ENCODE results near the gene ZNF630.
"Not testable (repeated sequence)": the region's sequence is repeated elsewhere in the genome, so short reads cannot be mapped to it uniquely, and the experiment has no call there.

Gene ZNF630

DNA sequence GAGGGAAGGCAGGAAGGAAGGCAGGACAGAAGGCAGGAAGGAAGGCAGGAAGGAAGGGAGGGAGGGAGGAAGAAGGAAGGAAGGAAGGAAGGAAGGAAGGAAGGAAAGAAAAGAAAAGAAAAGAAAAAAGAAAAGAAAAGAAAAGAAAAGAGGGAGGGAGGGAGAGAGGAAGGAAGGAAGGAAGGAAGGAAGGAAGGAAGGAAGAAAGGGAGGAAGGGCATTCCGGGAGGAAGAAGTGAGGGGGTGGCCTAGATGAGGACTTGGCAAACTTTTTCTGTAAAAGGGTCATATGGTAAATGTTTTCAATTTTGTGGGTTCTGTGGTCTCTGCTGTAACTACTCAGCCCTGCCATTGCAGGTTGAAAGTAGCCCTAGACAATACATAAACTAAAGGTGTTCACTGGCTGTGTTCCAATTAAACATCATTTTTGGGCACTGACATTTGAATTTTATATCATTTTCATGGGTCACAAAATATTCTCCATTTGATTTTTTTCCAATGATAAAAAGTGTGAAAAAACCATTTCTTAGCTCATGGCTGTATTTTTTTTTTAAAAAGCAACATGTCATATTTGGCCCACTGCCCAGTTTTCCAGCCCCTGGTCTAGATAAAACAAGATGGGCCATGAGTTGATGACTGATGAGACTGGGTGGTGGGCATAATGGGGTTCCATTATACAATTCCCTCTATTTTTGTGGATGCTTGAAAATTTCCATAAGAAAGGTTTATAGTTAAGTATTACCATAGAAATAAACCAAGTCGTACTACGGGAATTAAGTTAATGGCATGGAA, 3.1 kb downstream of the ZNF630 start:
- DNase-seq (ENCODE audit: insufficient read length) (no peak), FAIRE-seq (no peak)
- TF ChIP-seq POLR2AphosphoS5 (IDR thresholded peaks at IDR 0.05; ENCODE audit: low read depth, low read length) = no peak
- TF ChIP-seq TAF1 (IDR thresholded peaks at IDR 0.05; ENCODE audit: borderline replicate concordance, low read depth, low read length) = no peak
- TF ChIP-seq POLR2A (IDR thresholded peaks at IDR 0.05; ENCODE audit: low read depth, low read length) = no peak

DNA sequence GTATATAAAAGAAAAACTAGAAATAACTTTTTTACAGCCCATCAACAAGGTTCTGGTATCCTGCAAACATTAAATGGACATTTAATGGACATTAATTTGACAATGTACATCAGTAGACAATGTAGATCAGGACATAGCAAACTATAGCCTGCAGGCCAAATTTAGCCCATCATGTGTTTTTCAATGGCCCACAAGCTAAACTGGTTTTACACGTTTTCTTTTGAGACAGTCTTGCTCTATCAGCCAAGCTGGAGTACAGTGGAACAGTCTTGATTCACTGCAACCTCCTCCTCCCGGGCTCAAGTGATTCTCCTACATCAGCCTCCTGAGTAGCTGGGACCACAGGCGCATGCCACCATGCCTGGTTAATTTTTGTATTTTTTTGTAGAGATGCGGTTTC, 7.2 kb downstream of the ZNF630 start:
- FAIRE-seq (no peak), DNase-seq (ENCODE audit: insufficient read length) (no peak)
- TF ChIP-seq POLR2A (IDR thresholded peaks at IDR 0.05; ENCODE audit: low read depth, low read length) = no peak
- no peak for TF ChIP-seq TAF1 (IDR thresholded peaks at IDR 0.05; ENCODE audit: borderline replicate concordance, low read depth, low read length)
- TF ChIP-seq POLR2AphosphoS5 (IDR thresholded peaks at IDR 0.05; ENCODE audit: low read depth, low read length) = no peak

DNA sequence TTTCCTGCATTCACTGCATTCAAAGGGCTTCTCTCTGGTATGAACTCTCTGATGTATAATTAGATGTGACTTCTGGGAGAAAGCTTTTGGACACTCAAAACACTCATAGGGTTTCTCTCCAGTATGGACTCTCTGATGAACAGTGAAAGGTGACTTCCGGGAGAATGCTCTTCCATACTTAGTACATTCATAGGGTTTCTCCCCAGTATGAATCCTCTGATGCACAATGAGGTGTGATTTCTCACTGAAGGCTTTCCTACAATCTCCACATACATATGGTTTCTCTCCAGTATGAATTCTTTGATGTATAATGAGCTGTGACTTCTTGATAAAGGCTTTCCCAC, 12.2 kb downstream of the ZNF630 start:
- TF ChIP-seq POLR2AphosphoS5 (IDR thresholded peaks at IDR 0.05; ENCODE audit: low read depth, low read length) = no peak
- TF ChIP-seq TAF1 (IDR thresholded peaks at IDR 0.05; ENCODE audit: borderline replicate concordance, low read depth, low read length) = no peak
- TF ChIP-seq POLR2A (IDR thresholded peaks at IDR 0.05; ENCODE audit: low read depth, low read length) = no peak
- no peak for DNase-seq (ENCODE audit: insufficient read length)
- FAIRE-seq = no peak

DNA sequence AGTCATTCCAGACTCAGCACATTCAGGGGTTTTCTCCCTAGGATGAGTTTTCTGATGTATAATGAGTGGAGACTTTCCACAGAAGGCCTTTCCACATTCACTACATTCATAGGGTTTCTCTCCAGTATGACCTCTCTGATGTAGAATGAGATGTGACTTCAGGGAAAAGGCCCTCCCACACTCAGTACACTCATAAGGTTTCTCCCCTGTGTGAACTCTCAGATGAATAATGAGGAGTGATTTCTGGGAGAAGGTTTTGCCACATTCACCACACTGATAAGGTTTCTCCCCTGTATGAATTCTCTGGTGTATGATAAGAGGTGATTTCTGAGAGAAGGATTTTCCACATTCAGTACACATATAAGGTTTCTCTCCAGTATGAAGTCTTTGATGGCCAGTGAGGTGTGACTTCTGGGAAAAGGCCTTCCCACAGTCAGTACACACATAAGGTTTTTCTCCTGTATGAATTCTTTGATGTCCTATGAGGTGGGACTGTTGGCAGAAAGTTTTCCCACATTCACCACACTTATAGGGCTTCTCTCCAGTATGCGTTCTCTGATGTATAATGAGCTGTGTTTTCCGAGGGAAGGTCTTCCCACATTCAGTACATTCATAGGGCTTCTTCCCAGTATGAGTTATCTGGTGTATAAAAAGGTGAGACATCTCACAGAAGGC, 12.7 kb downstream of the ZNF630 start:
- TF ChIP-seq POLR2AphosphoS5 (IDR thresholded peaks at IDR 0.05; ENCODE audit: low read depth, low read length) (no peak), POLR2A (IDR thresholded peaks at IDR 0.05; ENCODE audit: low read depth, low read length) (no peak), TAF1 (IDR thresholded peaks at IDR 0.05; ENCODE audit: borderline replicate concordance, low read depth, low read length) (no peak)
- FAIRE-seq (no peak), DNase-seq (ENCODE audit: insufficient read length) (no peak)

DNA sequence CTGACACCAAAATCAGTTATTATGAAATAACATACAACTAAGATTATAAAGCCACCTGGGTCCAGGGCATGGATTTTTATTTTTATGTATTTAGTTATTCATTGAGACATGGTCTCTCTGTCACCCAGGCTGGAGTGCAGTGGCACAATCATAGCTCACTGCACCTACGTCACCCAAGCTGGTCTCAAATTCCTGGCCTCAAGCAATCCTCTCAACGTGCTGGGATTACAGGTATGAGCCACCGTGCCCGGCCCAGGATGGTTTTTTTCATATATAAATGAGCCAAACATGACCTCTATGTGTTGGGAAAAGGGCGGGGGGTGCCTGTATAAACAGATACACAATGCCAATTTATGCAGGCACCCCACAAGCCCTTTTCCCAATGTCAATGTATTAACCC, 24.6 kb downstream of the ZNF630 start:
- DNase-seq (ENCODE audit: insufficient read length) = no peak
- TF ChIP-seq POLR2AphosphoS5 (IDR thresholded peaks at IDR 0.05; ENCODE audit: low read depth, low read length) (no peak), TAF1 (IDR thresholded peaks at IDR 0.05; ENCODE audit: borderline replicate concordance, low read depth, low read length) (no peak), POLR2A (IDR thresholded peaks at IDR 0.05; ENCODE audit: low read depth, low read length) (no peak)
- FAIRE-seq = no peak

DNA sequence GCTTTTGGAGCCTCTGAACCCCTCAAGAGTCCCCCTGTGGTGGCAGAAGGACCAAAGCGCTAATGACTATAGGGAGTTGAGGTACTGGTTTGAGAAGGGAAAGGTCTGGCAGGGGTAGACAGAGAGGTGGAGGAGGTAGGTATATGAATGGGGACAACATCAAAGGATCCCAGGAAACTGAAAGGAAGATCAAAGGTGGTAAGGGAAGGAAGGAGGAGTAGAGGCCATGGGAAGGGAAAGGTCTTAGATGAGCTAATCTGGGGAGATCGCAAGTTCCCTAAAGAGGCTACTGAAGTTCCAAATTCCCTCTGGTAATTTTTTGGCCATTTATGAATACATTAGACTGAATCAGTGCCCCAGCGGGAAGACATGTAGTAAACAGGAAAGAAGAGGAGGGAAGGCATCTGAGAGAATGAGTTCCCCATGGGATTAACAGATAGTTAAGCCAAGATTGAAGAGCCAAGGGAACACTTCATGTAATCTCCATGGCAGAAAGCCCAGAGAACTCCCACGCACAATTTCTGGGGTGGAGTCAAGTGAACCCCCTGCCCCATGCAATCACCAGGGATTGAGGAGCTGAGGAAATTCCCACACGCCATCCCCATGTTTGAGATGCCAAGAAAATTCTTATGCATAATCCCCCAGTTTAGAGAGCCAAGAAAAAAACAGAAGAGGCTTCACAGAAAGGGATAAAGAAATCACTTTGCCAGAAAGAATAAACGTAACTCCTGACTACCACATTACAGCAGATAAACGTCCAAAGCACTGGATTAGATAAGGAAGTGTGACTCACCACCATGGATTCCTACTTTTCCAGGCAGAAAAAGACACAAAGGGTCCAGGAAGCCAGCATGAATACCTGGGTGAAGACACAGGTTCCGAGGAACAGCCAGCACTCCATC, 25.8 kb downstream of the ZNF630 start:
- TF ChIP-seq POLR2A (IDR thresholded peaks at IDR 0.05; ENCODE audit: low read depth, low read length) = no peak
- TF ChIP-seq TAF1 (IDR thresholded peaks at IDR 0.05; ENCODE audit: borderline replicate concordance, low read depth, low read length) = no peak
- FAIRE-seq (no peak), DNase-seq (ENCODE audit: insufficient read length) (no peak)

DNA sequence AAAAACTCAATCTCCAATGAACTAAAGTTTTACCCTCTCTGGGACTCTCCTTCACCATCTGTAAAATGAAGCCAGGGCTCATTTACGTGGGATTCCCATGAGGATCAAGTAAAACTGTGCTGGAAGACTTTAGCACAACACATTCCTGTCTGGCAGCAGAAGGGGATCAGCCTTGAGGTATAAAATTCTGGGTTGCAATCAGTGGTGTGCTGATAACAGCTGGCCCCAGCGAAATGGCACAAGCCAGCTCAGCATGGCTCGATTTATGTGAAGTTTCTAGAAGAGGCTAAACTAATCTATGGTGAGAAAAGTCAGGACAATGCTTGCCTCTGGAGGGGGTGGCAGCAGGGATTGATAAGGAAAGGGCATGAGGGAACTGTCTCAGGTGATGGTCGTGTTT, 28.4 kb downstream of the ZNF630 start:
- no peak for FAIRE-seq
- TF ChIP-seq TAF1 (IDR thresholded peaks at IDR 0.05; ENCODE audit: borderline replicate concordance, low read depth, low read length) (no peak), POLR2AphosphoS5 (IDR thresholded peaks at IDR 0.05; ENCODE audit: low read depth, low read length) (no peak), POLR2A (IDR thresholded peaks at IDR 0.05; ENCODE audit: low read depth, low read length) (no peak)
- DNase-seq (ENCODE audit: insufficient read length) = no peak

DNA sequence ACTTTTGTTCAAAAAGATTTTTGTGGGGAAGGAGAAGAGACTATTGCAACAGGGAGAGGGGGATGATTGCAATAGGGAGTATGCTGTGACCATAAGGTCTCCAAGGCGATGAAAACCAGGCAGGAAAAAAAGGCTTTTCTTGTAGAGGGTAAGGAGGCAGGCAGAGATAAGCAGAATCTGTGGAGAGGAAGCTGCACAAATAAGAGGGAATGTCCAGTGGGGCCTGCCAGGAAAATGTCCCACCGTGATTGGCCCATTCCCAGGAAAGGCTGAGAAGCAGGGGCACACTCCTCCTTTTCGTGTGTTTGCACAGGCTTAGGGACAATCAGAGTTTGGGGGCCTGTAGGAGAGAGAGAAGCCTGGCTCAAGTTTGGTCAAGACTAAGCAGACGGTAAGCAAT, 35.5 kb downstream of the ZNF630 start:
- TF ChIP-seq TAF1 (IDR thresholded peaks at IDR 0.05; ENCODE audit: borderline replicate concordance, low read depth, low read length) = no peak
- TF ChIP-seq POLR2AphosphoS5 (IDR thresholded peaks at IDR 0.05; ENCODE audit: low read depth, low read length) = no peak
- TF ChIP-seq POLR2A (IDR thresholded peaks at IDR 0.05; ENCODE audit: low read depth, low read length) = no peak
- FAIRE-seq (no peak), DNase-seq (ENCODE audit: insufficient read length) (no peak)

DNA sequence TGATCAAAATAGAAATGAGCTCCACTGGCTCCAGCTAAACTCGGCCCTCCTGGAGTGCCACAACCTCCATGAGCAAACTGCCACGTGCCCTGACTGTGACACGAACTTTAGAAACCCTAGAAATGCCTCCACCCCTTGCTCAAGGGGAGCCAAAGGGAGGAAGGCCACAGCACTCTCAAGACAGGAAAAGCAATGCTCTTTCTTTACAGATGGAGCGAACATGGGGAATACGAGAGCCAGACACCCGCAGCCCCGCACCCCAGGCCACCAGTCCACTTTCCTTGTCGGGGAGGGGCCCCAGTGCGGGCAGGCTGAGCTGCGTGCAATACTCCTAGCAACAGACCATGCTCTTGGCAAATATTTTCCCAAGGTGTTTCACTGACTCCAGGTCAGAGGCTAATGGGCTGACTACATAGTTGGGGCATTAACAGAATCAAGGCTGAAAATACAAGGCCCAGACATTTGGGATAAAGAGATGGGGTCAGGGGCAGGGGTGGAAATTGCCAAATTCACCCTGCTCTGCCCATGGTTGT, 40.7 kb downstream of the ZNF630 start:
- FAIRE-seq = peak; percentile 57

DNA sequence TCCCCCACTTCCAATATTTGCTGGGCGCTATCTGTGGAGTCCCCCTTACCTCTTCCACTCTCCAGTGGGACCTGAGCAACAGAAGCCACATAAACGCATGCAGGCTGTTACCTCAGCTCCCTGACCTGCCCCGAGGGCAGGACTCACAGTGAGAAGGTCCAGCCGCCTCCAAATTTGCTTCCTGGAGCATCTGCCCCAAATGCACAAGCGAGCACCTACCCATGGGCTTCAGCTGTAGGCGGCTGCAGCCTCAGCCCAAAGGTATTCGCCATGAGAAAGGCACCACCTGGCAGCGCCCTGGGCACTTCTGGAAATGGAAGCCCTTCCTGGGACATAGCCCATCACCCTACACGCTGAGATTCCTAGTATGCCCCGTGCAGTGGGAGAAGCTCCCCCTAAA, 41.2 kb downstream of the ZNF630 start:
- DNase-seq (ENCODE audit: insufficient read length) (no peak), FAIRE-seq (no peak)
- TF ChIP-seq TAF1 (IDR thresholded peaks at IDR 0.05; ENCODE audit: borderline replicate concordance, low read depth, low read length) (no peak), POLR2A (IDR thresholded peaks at IDR 0.05; ENCODE audit: low read depth, low read length) (no peak), POLR2AphosphoS5 (IDR thresholded peaks at IDR 0.05; ENCODE audit: low read depth, low read length) (no peak)

More for the DNA sequence above, 40.7 kb downstream of the ZNF630 start:
- not testable (repeated sequence) for DNase-seq (ENCODE audit: insufficient read length)

DNA sequence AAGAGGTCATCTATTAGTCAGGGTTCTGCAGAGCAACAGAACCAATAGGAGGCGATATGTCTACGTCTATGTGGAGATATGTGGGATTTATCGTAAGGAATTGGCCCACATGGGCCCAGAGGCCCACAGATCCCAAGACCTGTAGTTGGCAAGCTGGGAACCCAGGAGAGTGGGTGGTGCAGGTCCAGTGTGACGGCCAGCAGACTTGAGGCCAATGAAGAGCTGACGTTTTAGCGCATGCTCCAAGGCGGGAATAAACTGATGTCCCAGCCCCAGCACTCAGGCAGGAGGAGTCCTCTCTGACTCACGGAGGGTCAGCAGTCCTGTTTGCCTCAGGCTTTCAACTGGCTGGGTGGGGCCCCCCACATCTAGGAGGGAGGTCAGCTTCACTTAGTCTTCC, 43.3 kb downstream of the ZNF630 start:
- FAIRE-seq (no peak), DNase-seq (ENCODE audit: insufficient read length) (no peak)
- TF ChIP-seq POLR2A (IDR thresholded peaks at IDR 0.05; ENCODE audit: low read depth, low read length) = no peak
- TF ChIP-seq POLR2AphosphoS5 (IDR thresholded peaks at IDR 0.05; ENCODE audit: low read depth, low read length) = no peak
- no peak for TF ChIP-seq TAF1 (IDR thresholded peaks at IDR 0.05; ENCODE audit: borderline replicate concordance, low read depth, low read length)

DNA sequence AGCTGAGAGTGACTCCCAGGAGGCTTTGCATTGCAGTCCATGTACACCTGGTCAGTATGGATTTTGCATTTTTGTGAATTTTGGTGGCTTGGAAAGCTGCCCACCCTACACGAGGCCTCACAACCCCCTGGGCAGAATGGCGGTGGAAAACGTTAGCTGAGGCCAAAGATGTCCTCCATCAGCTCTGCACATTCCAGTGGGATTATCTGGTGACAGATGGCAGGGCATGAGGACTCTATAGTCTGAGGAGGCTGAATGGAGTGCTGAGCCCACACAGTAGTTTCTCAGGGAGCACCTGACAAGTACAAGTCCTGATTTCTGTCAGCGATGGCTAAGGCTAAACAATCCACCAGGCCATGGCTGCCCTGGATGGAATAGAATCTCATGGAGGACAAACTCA, 43.9 kb downstream of the ZNF630 start:
- peak; percentile 57 for FAIRE-seq
- not testable (repeated sequence) for DNase-seq (ENCODE audit: insufficient read length)

Measured in GM12892 (cell line).